PC-9 (cell line): Measurements from ENCODE around the gene UGT2B7. TPM values are rescaled to one million over a fixed set of nuclear protein-coding genes. Genes with fewer than 3 reads are reported as not detected.
"Not testable (repeated sequence)": the region's sequence is repeated elsewhere in the genome, so short reads cannot be mapped to it uniquely, and the experiment has no call there.

Experiments
- BruUV-seq: library from RNA; stranded (reverse); fragments of 400-500 nt; replicated peaks from 2 replicates; lab custom pipeline; 2021; lab: Mats Ljungman, UMichigan
- CTCF ChIA-PET: fragments of 300-600 bp; sonication (Branson Sonifier 250); formaldehyde crosslinking; loops from one replicate; lab custom pipeline; 2022; ENCODE audit warnings: antibody characterized with exemption; lab: Charles Lee
- POLR2A ChIA-PET: fragments of 300-600 bp; sonication (Branson Sonifier 250); formaldehyde crosslinking; loops from one replicate; lab custom pipeline; 2022; ENCODE audit warnings: antibody characterized with exemption; ENCODE audit not compliant: unreplicated experiment; lab: Charles Lee
- DNase-seq, 2 experiments: peaks; one replicate each; pipeline versions ENCODE4 v3.0.0 to v3.0.0-alpha.2; 2015 to 2022; ENCODE audit warnings: mixed read lengths in 1 of 2
- H2AFZ ChIP-seq: fragments of 200-600 bp; sonication (generic); 2 replicates; pipeline ENCODE4 v1.8.1; 2017; ENCODE audit warnings: antibody characterized with exemption
- H3F3A ChIP-seq: fragments of 200-600 bp; sonication (generic); 2 replicates; pipeline ENCODE4 v1.8.1; 2017; ENCODE audit warnings: antibody characterized with exemption, mild to moderate bottlenecking, low read depth; ENCODE audit not compliant: insufficient read depth
- H3K27ac ChIP-seq: fragments of 200-600 bp; sonication (generic); 2 replicates; pipeline ENCODE4 v1.6.1; 2016; ENCODE audit warnings: mixed run types
- H3K27me3 ChIP-seq: fragments of 200-600 bp; sonication (generic); 2 replicates; pipeline ENCODE4 v1.6.1; 2016; ENCODE audit warnings: low read depth, mixed run types; ENCODE audit not compliant: insufficient read depth
- H3K36me3 ChIP-seq: fragments of 200-600 bp; sonication (generic); 2 replicates; pipeline ENCODE4 v1.6.1; 2016; ENCODE audit warnings: low read depth, mixed run types
- H3K4me1 ChIP-seq: fragments of 200-600 bp; sonication (generic); replicated peaks from 2 replicates; pipeline ENCODE4 v1.6.1; 2016; ENCODE audit warnings: mixed run types; ENCODE audit not compliant: insufficient read depth
- H3K4me2 ChIP-seq: fragments of 200-600 bp; sonication (generic); 2 replicates; pipeline ENCODE4 v1.6.1; 2017; ENCODE audit warnings: mixed run types
- H3K4me3 ChIP-seq: fragments of 200-600 bp; sonication (generic); 2 replicates; pipeline ENCODE4 v1.6.1; 2016; ENCODE audit warnings: mixed run types
- H3K79me2 ChIP-seq: fragments of 200-600 bp; sonication (generic); 2 replicates; pipeline ENCODE4 v1.6.1; 2017; ENCODE audit warnings: low read depth, mixed run types
- H3K9me2 ChIP-seq: fragments of 200-600 bp; sonication (generic); 2 replicates; pipeline ENCODE4 v1.8.1; 2017; ENCODE audit warnings: mild to moderate bottlenecking; ENCODE audit not compliant: insufficient read depth
- H3K9me3 ChIP-seq: fragments of 200-600 bp; sonication (generic); 2 replicates; pipeline ENCODE4 v1.8.1; 2016; ENCODE audit warnings: low read depth; ENCODE audit not compliant: insufficient read depth
- H4K20me1 ChIP-seq: fragments of 200-600 bp; sonication (generic); 2 replicates; pipeline ENCODE4 v1.8.1; 2017; ENCODE audit not compliant: insufficient read depth
- CTCF ChIP-seq: fragments of 200-600 bp; sonication (generic); conservative IDR thresholded peaks from 2 replicates; pipeline ENCODE4 v1.6.1; 2017; ENCODE audit warnings: mixed run types, antibody characterized with exemption, mild to moderate bottlenecking, moderate library complexity
- EZH2 ChIP-seq: fragments of 200-600 bp; sonication (generic); IDR thresholded peaks from 2 replicates; pipeline ENCODE4 v1.8.0; 2017; ENCODE audit warnings: antibody characterized with exemption, low read depth
- intact Hi-C: fragments of 100-400 bp; cut with micrococcal nuclease; formaldehyde crosslinking; loops from one replicate; pipeline ENCODE4 v1.10.0; 2022; ENCODE audit not compliant: unreplicated experiment
- total RNA-seq: library from RNA; stranded (reverse); gene quantifications from 2 replicates; pipeline ENCODE4 v1.2.3, GENCODE V29; 2021

UGT2B7 gene
- total RNA-seq, 1 experiment from 2014 or later = not detected

GRCh38 chr4:69099910-69100309, 3.6 kb downstream of the UGT2B7 start:
- ChIA-PET POLR2A (no interaction called here), CTCF (no interaction called here)
- H4K20me1 ChIP-seq = no peaks in the 10 kb centered on the region
- H3K27me3 ChIP-seq = no peaks in the 10 kb centered on the region
- H2AFZ ChIP-seq = no peak overlapping the region
- no peaks in the 10 kb centered on the region for H3K79me2 ChIP-seq
- peaks cover 4% of the 10 kb centered on the region; the same call in 1 of the 2 replicates for H3K4me1 ChIP-seq
- intact Hi-C loops = no loop called here
- no peak for DNase-seq
- H3K36me3 ChIP-seq = no peaks in the 10 kb centered on the region
- H3K9me3 ChIP-seq = no peaks in the 10 kb centered on the region
- no TSS peak for BruUV-seq
- H3K4me2 ChIP-seq = no peak overlapping the region
- H3K9me2 ChIP-seq = no peaks in the 10 kb centered on the region
- TF ChIP-seq CTCF = no peak
- TF ChIP-seq EZH2 = no peak
- peaks cover 3% of the 10 kb centered on the region; the same call in 1 of the 2 replicates for H3F3A ChIP-seq
- no peak overlapping the region for H3K4me3 ChIP-seq
- no peak overlapping the region for H3K27ac ChIP-seq

GRCh38 chr4:69102668-69103067, 6.4 kb downstream of the UGT2B7 start:
- H2AFZ ChIP-seq, H3K27ac ChIP-seq, CTCF ChIA-PET, H3K9me3 ChIP-seq, H3K4me3 ChIP-seq, BruUV-seq, H3K36me3 ChIP-seq, POLR2A ChIA-PET, H4K20me1 ChIP-seq, H3F3A ChIP-seq, H3K27me3 ChIP-seq, H3K4me1 ChIP-seq, H3K4me2 ChIP-seq, DNase-seq, H3K79me2 ChIP-seq, H3K9me2 ChIP-seq, intact Hi-C loops: not testable (repeated sequence)

- no TSS peak for BruUV-seq
- CTCF ChIA-PET = no interaction called here
- no peaks in the 10 kb centered on the region for H3K36me3 ChIP-seq
- intact Hi-C loops = no loop called here
- no peak overlapping the region for H3K4me2 ChIP-seq
- H3K4me1 ChIP-seq = no peaks in the 10 kb centered on the region
- H2AFZ ChIP-seq = no peak overlapping the region
- H3K79me2 ChIP-seq = no peaks in the 10 kb centered on the region
- H3K27ac ChIP-seq = no peak overlapping the region
- TF ChIP-seq CTCF = no peak
- no peak for TF ChIP-seq EZH2
- H3F3A ChIP-seq = no peaks in the 10 kb centered on the region
- H3K9me2 ChIP-seq = no peaks in the 10 kb centered on the region
- H3K27me3 ChIP-seq = no peaks in the 10 kb centered on the region
- H3K4me3 ChIP-seq = no peak overlapping the region
- POLR2A ChIA-PET = no interaction called here
- H4K20me1 ChIP-seq = no peaks in the 10 kb centered on the region
- H3K9me3 ChIP-seq = no peaks in the 10 kb centered on the region
- DNase-seq = no peak
These were observed 8.5 kb downstream of the UGT2B7 start for GRCh38 chr4:69104719-69105275.

GRCh38 chr4:69115151-69115850, 19.0 kb downstream of the UGT2B7 start:
- H3K27me3 ChIP-seq, DNase-seq, H4K20me1 ChIP-seq, BruUV-seq, H3F3A ChIP-seq, H3K4me2 ChIP-seq, CTCF ChIA-PET, POLR2A ChIA-PET, H3K27ac ChIP-seq, H3K9me3 ChIP-seq, H3K4me1 ChIP-seq, H3K79me2 ChIP-seq, H3K36me3 ChIP-seq, H3K9me2 ChIP-seq, H2AFZ ChIP-seq, intact Hi-C loops, H3K4me3 ChIP-seq: not testable (repeated sequence)
